HG03442 (cell line): Measurements from ENCODE around the gene CA10.

Experiments
- ATAC-seq: cut with Tn5 transposase; IDR thresholded peaks from one replicate; pipeline ENCODE4 v1.9.1; 2021; ENCODE audit warnings: mild to moderate bottlenecking, moderate library complexity; ENCODE audit not compliant: unreplicated experiment

Gene CA10

GRCh38 chr17:51890710-51891109 is 267.8 kb downstream of the CA10 start:
- no peak for ATAC-seq

GRCh38 chr17:51888816-51889215 is 269.7 kb downstream of the CA10 start:
- no peak for ATAC-seq

GRCh38 chr17:51876986-51877385 is 281.5 kb downstream of the CA10 start:
- no peak for ATAC-seq

GRCh38 chr17:51873302-51873701 is 285.2 kb downstream of the CA10 start:
- ATAC-seq, result no peak

GRCh38 chr17:51869387-51869786 is 289.1 kb downstream of the CA10 start:
- ATAC-seq, result no peak

GRCh38 chr17:51860954-51861561 is 297.5 kb downstream of the CA10 start:
- ATAC-seq, result no peak

- no peak for ATAC-seq
These were observed 301.4 kb downstream of the CA10 start for GRCh38 chr17:51857052-51857597.

GRCh38 chr17:51855806-51856205 is 302.7 kb downstream of the CA10 start:
- ATAC-seq, result no peak

GRCh38 chr17:51853857-51854256 is 304.7 kb downstream of the CA10 start:
- ATAC-seq, result no peak

GRCh38 chr17:51852603-51853002 is 305.9 kb downstream of the CA10 start:
- ATAC-seq, result no peak

- no peak for ATAC-seq
These were observed 308.3 kb downstream of the CA10 start for GRCh38 chr17:51850201-51850600.

GRCh38 chr17:51848451-51848850 is 310.1 kb downstream of the CA10 start:
- ATAC-seq, result no peak

GRCh38 chr17:51846566-51846965 is 311.9 kb downstream of the CA10 start:
- no peak for ATAC-seq

- no peak for ATAC-seq
These were observed 312.7 kb downstream of the CA10 start for GRCh38 chr17:51845776-51846175.

- ATAC-seq, result no peak
These were observed 315.8 kb downstream of the CA10 start for GRCh38 chr17:51842763-51843162.

- ATAC-seq, result no peak
These were observed 316.8 kb downstream of the CA10 start for GRCh38 chr17:51841669-51842068.

- no peak for ATAC-seq
These were observed 317.8 kb downstream of the CA10 start for GRCh38 chr17:51840688-51841087.

GRCh38 chr17:51833620-51834019 is 324.9 kb downstream of the CA10 start:
- no peak for ATAC-seq

GRCh38 chr17:51833045-51833444 is 325.5 kb downstream of the CA10 start:
- no peak for ATAC-seq

- ATAC-seq, result no peak
These were observed 327.6 kb downstream of the CA10 start for GRCh38 chr17:51830886-51831285.

GRCh38 chr17:51830451-51830850 is 328.1 kb downstream of the CA10 start:
- ATAC-seq, result no peak

- ATAC-seq, result no peak
These were observed 329.6 kb downstream of the CA10 start for GRCh38 chr17:51828901-51829300.

GRCh38 chr17:51827140-51827539 is 331.4 kb downstream of the CA10 start:
- no peak for ATAC-seq
